ENCODE data around the gene ZNF93. TPM values are rescaled to one million over a fixed set of nuclear protein-coding genes. Genes with fewer than 3 reads are reported as not detected.

Gene ZNF93
- total and polyA plus RNA-seq, 9 of the 15 experiments (the other 6 are each of a cell fraction or from before 2014, with no cell fraction given): 11.1 to 26.3 (median 17.1) TPM

DNA sequence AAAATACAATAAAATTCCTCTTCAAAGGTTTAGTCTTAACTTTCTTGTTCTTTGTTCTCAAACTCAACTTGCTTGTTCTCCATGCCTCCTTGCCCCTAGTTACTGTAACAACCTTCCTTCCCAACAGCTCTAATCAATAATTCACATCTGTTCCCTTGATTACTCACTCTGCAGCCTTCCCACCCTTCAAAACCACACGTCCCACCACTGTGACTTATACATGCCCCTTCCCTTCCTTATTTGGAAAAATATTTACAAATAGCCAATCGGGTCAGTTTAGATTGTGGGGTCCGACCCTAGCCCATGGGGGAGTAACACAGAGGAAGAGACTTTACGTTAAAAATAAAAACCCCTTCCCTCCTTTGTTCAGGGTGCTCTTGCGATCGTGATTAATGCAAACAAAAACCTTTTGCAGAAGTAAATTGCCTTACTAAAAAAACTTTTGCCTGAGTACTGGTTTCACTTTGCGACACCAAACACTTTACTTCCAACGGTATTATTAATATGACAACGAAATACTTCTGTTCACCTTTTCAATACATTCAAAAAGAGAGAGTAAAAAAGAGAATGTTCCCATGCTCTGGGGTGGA lies 512 bp upstream of the ZNF93 start (continued):
- TF ChIP-seq, protein P1, sequence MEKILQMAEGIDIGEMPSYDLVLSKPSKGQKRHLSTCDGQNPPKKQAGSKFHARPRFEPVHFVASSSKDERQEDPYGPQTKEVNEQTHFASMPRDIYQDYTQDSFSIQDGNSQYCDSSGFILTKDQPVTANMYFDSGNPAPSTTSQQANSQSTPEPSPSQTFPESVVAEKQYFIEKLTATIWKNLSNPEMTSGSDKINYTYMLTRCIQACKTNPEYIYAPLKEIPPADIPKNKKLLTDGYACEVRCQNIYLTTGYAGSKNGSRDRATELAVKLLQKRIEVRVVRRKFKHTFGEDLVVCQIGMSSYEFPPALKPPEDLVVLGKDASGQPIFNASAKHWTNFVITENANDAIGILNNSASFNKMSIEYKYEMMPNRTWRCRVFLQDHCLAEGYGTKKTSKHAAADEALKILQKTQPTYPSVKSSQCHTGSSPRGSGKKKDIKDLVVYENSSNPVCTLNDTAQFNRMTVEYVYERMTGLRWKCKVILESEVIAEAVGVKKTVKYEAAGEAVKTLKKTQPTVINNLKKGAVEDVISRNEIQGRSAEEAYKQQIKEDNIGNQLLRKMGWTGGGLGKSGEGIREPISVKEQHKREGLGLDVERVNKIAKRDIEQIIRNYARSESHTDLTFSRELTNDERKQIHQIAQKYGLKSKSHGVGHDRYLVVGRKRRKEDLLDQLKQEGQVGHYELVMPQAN (IDR thresholded peaks at IDR 0.05; ENCODE audit: borderline replicate concordance): no peak
- TF ChIP-seq FOXK1 (CRISPR knock-in tag; IDR thresholded peaks at IDR 0.05; ENCODE audit: borderline replicate concordance): no peak
- no peak for TF ChIP-seq SMARCA5 (IDR thresholded peaks at IDR 0.05)
- TF ChIP-seq PRMT5 (CRISPR knock-in tag; IDR thresholded peaks at IDR 0.05): no peak
- TF ChIP-seq MEIS2 (IDR thresholded peaks at IDR 0.05; ENCODE audit: partially characterized antibody): no peak
- no peak for TF ChIP-seq KDM4B (IDR thresholded peaks at IDR 0.05; ENCODE audit: borderline replicate concordance in 2 of 2, low read depth in 1 of 2)
- TF ChIP-seq ZNF436 (CRISPR knock-in tag; IDR thresholded peaks at IDR 0.05): no peak
- no peak for TF ChIP-seq ZNF609 (CRISPR knock-in tag; IDR thresholded peaks at IDR 0.05; ENCODE audit: borderline replicate concordance)
- 0 out of 4 replicates have a peak, but pooled peaks of 1 of the 2 experiments have one; percentile 49 for TF ChIP-seq RCOR1 (IDR thresholded peaks at IDR 0.05; ENCODE audit: borderline replicate concordance in 1 of 2, low read depth in 2 of 2, low read length in 2 of 2)
- TF ChIP-seq, protein P2, sequence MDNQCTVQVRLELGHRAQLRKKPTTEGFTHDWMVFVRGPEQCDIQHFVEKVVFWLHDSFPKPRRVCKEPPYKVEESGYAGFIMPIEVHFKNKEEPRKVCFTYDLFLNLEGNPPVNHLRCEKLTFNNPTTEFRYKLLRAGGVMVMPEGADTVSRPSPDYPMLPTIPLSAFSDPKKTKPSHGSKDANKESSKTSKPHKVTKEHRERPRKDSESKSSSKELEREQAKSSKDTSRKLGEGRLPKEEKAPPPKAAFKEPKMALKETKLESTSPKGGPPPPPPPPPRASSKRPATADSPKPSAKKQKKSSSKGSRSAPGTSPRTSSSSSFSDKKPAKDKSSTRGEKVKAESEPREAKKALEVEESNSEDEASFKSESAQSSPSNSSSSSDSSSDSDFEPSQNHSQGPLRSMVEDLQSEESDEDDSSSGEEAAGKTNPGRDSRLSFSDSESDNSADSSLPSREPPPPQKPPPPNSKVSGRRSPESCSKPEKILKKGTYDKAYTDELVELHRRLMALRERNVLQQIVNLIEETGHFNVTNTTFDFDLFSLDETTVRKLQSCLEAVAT (IDR thresholded peaks at IDR 0.05): peak in 1 of 2 experiments; percentile 83; a peak in 2 of 4 replicates
- TF ChIP-seq ZFX (CRISPR knock-in tag; IDR thresholded peaks at IDR 0.05): no peak
- no peak; the same call in 1 of the 2 replicates for TF ChIP-seq EP400 (IDR thresholded peaks at IDR 0.05)
- no peak for TF ChIP-seq THAP7 (CRISPR knock-in tag; IDR thresholded peaks at IDR 0.05)
- TF ChIP-seq TAF15 (IDR thresholded peaks at IDR 0.05; ENCODE audit: low read depth, low read length): no peak
- no peak for TF ChIP-seq HBP1 (CRISPR knock-in tag; IDR thresholded peaks at IDR 0.05)
- no peak for TF ChIP-seq ZEB2 (IDR thresholded peaks at IDR 0.05)
- TF ChIP-seq TAF7 (tag; IDR thresholded peaks at IDR 0.05): no peak
- no peak for TF ChIP-seq RBM17 (IDR thresholded peaks at IDR 0.05; ENCODE audit: borderline replicate concordance, low read depth, low read length)

Measured in K562 (cell line).